TTC549 (cell line): ENCODE measurements around the gene STK32C.

Experiments used
- FAIRE-seq: peaks from 2 replicates; lab custom pipeline; 2012; peaks lifted over from hg19 to GRCh38; lab: Jason Lieb, UNC

The STK32C gene

GRCh38 chr10:132246296-132246695 is 61.5 kb downstream of the STK32C start:
- FAIRE-seq, result no peak

- no peak for FAIRE-seq
Observed at GRCh38 chr10:132245056-132245455, 62.7 kb downstream of the STK32C start.

- FAIRE-seq, result no peak
Observed at GRCh38 chr10:132243626-132244025, 64.1 kb downstream of the STK32C start.

GRCh38 chr10:132243141-132243540 is 64.6 kb downstream of the STK32C start:
- FAIRE-seq, result no peak

GRCh38 chr10:132242103-132242840 is 65.5 kb downstream of the STK32C start:
- no peak for FAIRE-seq

- no peak for FAIRE-seq
Observed at GRCh38 chr10:132241496-132241895, 66.3 kb downstream of the STK32C start.

- no peak for FAIRE-seq
Observed at GRCh38 chr10:132241086-132241485, 66.7 kb downstream of the STK32C start.

- FAIRE-seq, result no peak
Observed at GRCh38 chr10:132240581-132240980, 67.2 kb downstream of the STK32C start.

GRCh38 chr10:132240156-132240555 is 67.6 kb downstream of the STK32C start:
- FAIRE-seq, result no peak

- FAIRE-seq, result no peak
Observed at GRCh38 chr10:132239126-132240031, 68.4 kb downstream of the STK32C start.

GRCh38 chr10:132238371-132239125 is 69.2 kb downstream of the STK32C start:
- FAIRE-seq, result no peak

- no peak for FAIRE-seq
Observed at GRCh38 chr10:132237871-132238270, 69.9 kb downstream of the STK32C start.

- FAIRE-seq, result no peak
Observed at GRCh38 chr10:132237396-132237795, 70.4 kb downstream of the STK32C start.

GRCh38 chr10:132236881-132237280 is 70.9 kb downstream of the STK32C start:
- no peak for FAIRE-seq

- FAIRE-seq, result no peak
Observed at GRCh38 chr10:132236161-132236560, 71.6 kb downstream of the STK32C start.

- FAIRE-seq, result no peak
Observed at GRCh38 chr10:132234860-132235259, 72.9 kb downstream of the STK32C start.

- FAIRE-seq, result no peak
Observed at GRCh38 chr10:132233501-132234085, 74.2 kb downstream of the STK32C start.

GRCh38 chr10:132232981-132233380 is 74.8 kb downstream of the STK32C start:
- no peak for FAIRE-seq

GRCh38 chr10:132232023-132232951 is 75.5 kb downstream of the STK32C start:
- no peak for FAIRE-seq

- no peak for FAIRE-seq
Observed at GRCh38 chr10:132231656-132232022, 76.1 kb downstream of the STK32C start.

GRCh38 chr10:132230557-132231210 is 77.1 kb downstream of the STK32C start:
- FAIRE-seq, result no peak
